Fibroblast of gingiva (primary cell): ENCODE measurements around the gene GNAI2.
A peak's percentile ranks its signal among the peaks of the same experiment; 100 is the strongest.
"Not testable (repeated sequence)": the region's sequence is repeated elsewhere in the genome, so short reads cannot be mapped to it uniquely, and the experiment has no call there.

Experiments
- DNase-seq: peaks from one replicate; pipeline ENCODE4 v3.0.0-alpha.2; 2011; ENCODE audit warnings: low read depth

The GNAI2 gene

GRCh38 chr3:50204804-50205412 lies 31.1 kb upstream of the GNAI2 start, which contains the start of gene SLC38A3:
SLC38A3 (plus strand) TSS chr3:50205271; CDS start chr3:50214200, 8,929 bp downstream.
- DNase-seq: no peak

GRCh38 chr3:50205413-50206276 lies 30.4 kb upstream of the GNAI2 start:
- no peak for DNase-seq

- no peak for DNase-seq
Measured at GRCh38 chr3:50207359-50208042, 28.5 kb upstream of the GNAI2 start.

GRCh38 chr3:50208677-50209344 lies 27.2 kb upstream of the GNAI2 start:
- no peak for DNase-seq

GRCh38 chr3:50210176-50210509 lies 25.9 kb upstream of the GNAI2 start:
- no peak for DNase-seq

GRCh38 chr3:50210510-50211367 lies 25.3 kb upstream of the GNAI2 start:
- no peak for DNase-seq

GRCh38 chr3:50211368-50211717 lies 24.7 kb upstream of the GNAI2 start:
- not testable (repeated sequence) for DNase-seq

GRCh38 chr3:50211930-50212329 lies 24.1 kb upstream of the GNAI2 start:
- DNase-seq: peak; percentile 18

- no peak for DNase-seq
Measured at GRCh38 chr3:50212502-50212901, 23.5 kb upstream of the GNAI2 start.

- DNase-seq: no peak
Measured at GRCh38 chr3:50212971-50213370, 23.0 kb upstream of the GNAI2 start.

- no peak for DNase-seq
Measured at GRCh38 chr3:50213373-50213772, 22.6 kb upstream of the GNAI2 start.

- DNase-seq: no peak
Measured at GRCh38 chr3:50214824-50215223, 21.2 kb upstream of the GNAI2 start.

- DNase-seq: no peak
Measured at GRCh38 chr3:50215529-50215928, 20.5 kb upstream of the GNAI2 start.

GRCh38 chr3:50217681-50218080 lies 18.3 kb upstream of the GNAI2 start:
- DNase-seq: no peak

GRCh38 chr3:50218448-50218847 lies 17.6 kb upstream of the GNAI2 start:
- no peak for DNase-seq

- no peak for DNase-seq
Measured at GRCh38 chr3:50219285-50219684, 16.7 kb upstream of the GNAI2 start.

GRCh38 chr3:50220109-50220508 lies 15.9 kb upstream of the GNAI2 start:
- DNase-seq: no peak

GRCh38 chr3:50221051-50221410 lies 15.0 kb upstream of the GNAI2 start:
- no peak for DNase-seq

GRCh38 chr3:50221411-50222168 lies 14.4 kb upstream of the GNAI2 start:
- no peak for DNase-seq

GRCh38 chr3:50222169-50222528 lies 13.9 kb upstream of the GNAI2 start:
- no peak for DNase-seq

GRCh38 chr3:50224639-50225038 lies 11.4 kb upstream of the GNAI2 start:
- DNase-seq: no peak
